Inflammatory macrophage treated with lipopolysaccharide for 1 hour (primary cell): ENCODE results near the gene B3GALT5.
"Not testable (repeated sequence)": the region's sequence is repeated elsewhere in the genome, so short reads cannot be mapped to it uniquely, and the experiment has no call there.

Source experiments
- DNase-seq, 2 donors: peaks; one replicate each; pipeline ENCODE4 v3.0.0-alpha.2; 2020 to 2022

The B3GALT5 gene

GRCh38 chr21:39612233-39613040 is at the start of gene B3GALT5:
Gene B3GALT5 (plus strand): TSS chr21:39612940. CDS start chr21:39660560, 47,620 bp downstream.
- no peak for DNase-seq

- no peak for DNase-seq
Measured at GRCh38 chr21:39564200-39564599, 48.5 kb upstream of the B3GALT5 start.

- DNase-seq = no peak
Measured at GRCh38 chr21:39567180-39567972, 45.4 kb upstream of the B3GALT5 start.

- DNase-seq = no peak
Measured at GRCh38 chr21:39568361-39568760, 44.4 kb upstream of the B3GALT5 start.

- DNase-seq = no peak
Measured at GRCh38 chr21:39575775-39576174, 37.0 kb upstream of the B3GALT5 start.

GRCh38 chr21:39576518-39577128 is 36.1 kb upstream of the B3GALT5 start:
- no peak for DNase-seq

GRCh38 chr21:39579734-39580332 is 32.9 kb upstream of the B3GALT5 start:
- DNase-seq = no peak

GRCh38 chr21:39580744-39581143 is 32.0 kb upstream of the B3GALT5 start:
- no peak for DNase-seq

GRCh38 chr21:39581414-39581813 is 31.3 kb upstream of the B3GALT5 start:
- no peak for DNase-seq

GRCh38 chr21:39582749-39583148 is 30.0 kb upstream of the B3GALT5 start:
- DNase-seq = no peak

- DNase-seq = not testable (repeated sequence)
Measured at GRCh38 chr21:39583586-39583985, 29.2 kb upstream of the B3GALT5 start.

- DNase-seq = no peak
Measured at GRCh38 chr21:39587376-39587775, 25.4 kb upstream of the B3GALT5 start.

- DNase-seq = no peak
Measured at GRCh38 chr21:39588884-39589283, 23.9 kb upstream of the B3GALT5 start.

- DNase-seq = no peak
Measured at GRCh38 chr21:39593522-39593921, 19.2 kb upstream of the B3GALT5 start.

- DNase-seq = no peak
Measured at GRCh38 chr21:39595465-39595864, 17.3 kb upstream of the B3GALT5 start.

- DNase-seq = no peak
Measured at GRCh38 chr21:39597595-39597994, 15.1 kb upstream of the B3GALT5 start.

- no peak for DNase-seq
Measured at GRCh38 chr21:39599191-39599970, 13.4 kb upstream of the B3GALT5 start.

GRCh38 chr21:39601187-39601928 is 11.4 kb upstream of the B3GALT5 start:
- DNase-seq = no peak

- DNase-seq = no peak
Measured at GRCh38 chr21:39602076-39602689, 10.6 kb upstream of the B3GALT5 start.

GRCh38 chr21:39602793-39603192 is 9.9 kb upstream of the B3GALT5 start:
- DNase-seq = no peak

GRCh38 chr21:39604951-39605350 is 7.8 kb upstream of the B3GALT5 start:
- DNase-seq = no peak
